ENCODE data around the gene MT1B. TPM values are rescaled to one million over a fixed set of nuclear protein-coding genes. Genes with fewer than 3 reads are reported as not detected.

The MT1B gene
- total and polyA plus RNA-seq, 3 experiments from 2014 or later = not detected

DNA sequence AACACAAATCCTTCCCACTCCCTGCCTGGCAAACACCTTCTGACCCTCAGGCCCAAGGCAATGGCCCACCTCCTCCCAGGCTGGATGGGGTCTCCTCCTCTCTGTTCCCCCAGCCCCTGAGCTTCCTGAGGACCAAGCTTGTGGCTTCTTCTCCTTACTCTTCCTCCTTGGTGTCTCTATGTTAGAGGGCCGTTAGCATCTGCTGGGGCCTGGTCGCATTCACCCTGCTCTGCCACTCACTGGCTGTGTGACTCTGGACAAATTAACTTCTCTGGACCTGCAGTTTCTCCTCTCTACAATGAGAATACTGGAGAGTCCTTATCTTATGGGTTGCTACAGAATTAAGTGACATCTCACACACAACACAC, 44.0 kb upstream of the MT1B start:
- no peaks in the 10 kb centered on the region for H3K27me3 ChIP-seq (ENCODE audit: insufficient read depth, low read length, poor library complexity, severe bottlenecking)
- CTCF ChIA-PET = interaction anchor here (1.7 to 6.5 kb wide), 4 partner anchors 18 to 94 kb away, joined by 4 to 29 read pairs (median 8); partner anchors contain the start of gene MT1E
- Mint-ChIP-seq H3K36me3 (peaks cover 0 to 8% (median 0%) of the 10 kb centered on the region in 3 donors), H3K27ac (peak overlapping the region; percentile 27 to 98 (median 92)), H3K27me3 (peaks cover 0 to 2% of the 10 kb centered on the region in 2 donors), H3K4me1 (peaks cover 46 to 51% (median 48%) of the 10 kb centered on the region in 3 donors), H3K9me3 (no peaks in the 10 kb centered on the region), H3K4me3 (peak overlapping the region; percentile 76 to 98 (median 95))
- DNase-seq = no peak
- H3K4me1 ChIP-seq (ENCODE audit: insufficient read depth, low read length) = peaks cover 39% of the 10 kb centered on the region
- no peaks in the 10 kb centered on the region for H3K36me3 ChIP-seq (ENCODE audit: insufficient read depth, low read length)
- peak overlapping the region; percentile 64 for H3K27ac ChIP-seq (ENCODE audit: low read depth, low read length)
- peak overlapping the region; percentile 98 for H3K4me3 ChIP-seq (ENCODE audit: low read length)
- POLR2A ChIA-PET = interaction anchor here (1.3 to 1.8 kb wide), 2 partner anchors 75 to 101 kb away, joined by 3 to 6 read pairs; partner anchors contain the start of gene MT1X
- no peaks in the 10 kb centered on the region for H3K9me3 ChIP-seq (ENCODE audit: low read length)

DNA sequence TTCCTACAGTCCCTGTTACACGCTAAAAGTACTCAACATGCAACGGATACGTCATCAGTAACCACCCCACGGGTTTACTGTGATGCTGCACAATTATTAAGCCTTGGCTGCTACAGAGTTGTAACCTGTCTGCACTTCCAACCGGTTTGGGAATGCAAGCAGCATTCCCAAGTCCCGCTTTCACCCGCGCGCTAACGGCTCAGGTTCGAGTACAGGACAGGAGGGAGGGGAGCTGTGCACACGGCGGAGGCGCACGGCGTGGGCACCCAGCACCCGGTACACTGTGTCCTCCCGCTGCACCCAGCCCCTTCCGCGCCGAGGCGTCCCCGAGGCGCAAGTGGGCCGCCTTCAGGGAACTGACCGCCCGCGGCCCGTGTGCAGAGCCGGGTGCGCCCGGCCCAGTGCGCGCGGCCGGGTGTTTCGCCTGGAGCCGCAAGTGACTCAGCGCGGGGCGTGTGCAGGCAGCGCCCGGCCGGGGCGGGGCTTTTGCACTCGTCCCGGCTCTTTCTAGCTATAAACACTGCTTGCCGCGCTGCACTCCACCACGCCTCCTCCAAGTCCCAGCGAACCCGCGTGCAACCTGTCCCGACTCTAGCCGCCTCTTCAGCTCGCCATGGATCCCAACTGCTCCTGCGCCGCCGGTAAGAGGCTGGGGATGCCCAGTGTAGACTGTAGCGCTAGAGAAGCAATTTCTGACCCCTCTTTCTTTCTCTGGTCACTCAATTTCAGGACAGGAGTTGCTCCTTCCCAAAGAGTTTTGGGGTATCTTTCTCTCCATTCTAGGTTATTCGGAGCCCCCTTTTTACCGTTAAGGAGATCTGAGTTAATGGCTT, 43.4 kb upstream of the MT1B start, which contains the start of gene MT2A:
Gene MT2A, plus strand, starts transcription at position 542 of the 833 bp plus-strand sequence. Its CDS starts 72 bp downstream, at position 614.
- Histone ChIP-seq H3K4me1 (ENCODE audit: insufficient read depth, low read length) (peaks cover 39% of the 10 kb centered on the region), H3K36me3 (ENCODE audit: insufficient read depth, low read length) (no peaks in the 10 kb centered on the region), H3K27me3 (ENCODE audit: insufficient read depth, low read length, poor library complexity, severe bottlenecking) (no peaks in the 10 kb centered on the region), H3K4me3 (ENCODE audit: low read length) (peak within 1 kb of the TSS; percentile 98), H3K9me3 (ENCODE audit: low read length) (no peaks in the 10 kb centered on the region), H3K27ac (ENCODE audit: low read depth, low read length) (peak within 1 kb of the TSS; percentile 64)
- Mint-ChIP-seq H3K4me3 (peak within 1 kb of the TSS; percentile 89 to 99 (median 95)), H3K27ac (peak within 1 kb of the TSS; percentile 82 to 98 (median 96)), H3K4me1 (peaks cover 46 to 51% (median 48%) of the 10 kb centered on the region in 3 donors), H3K36me3 (peaks cover 0 to 8% (median 0%) of the 10 kb centered on the region in 3 donors), H3K27me3 (peaks cover 0 to 2% of the 10 kb centered on the region in 2 donors), H3K9me3 (no peaks in the 10 kb centered on the region)
- CTCF ChIA-PET = interaction anchor here (1.0 to 6.5 kb wide), 5 partner anchors 32 to 261 kb away, joined by 3 to 29 read pairs (median 5); no protein-coding TSS in a partner anchor
- peak; percentile 78 to 92 (median 83) for DNase-seq
- POLR2A ChIA-PET = interaction anchor here (0.6 to 1.8 kb wide), 7 partner anchors 9 to 100 kb away, joined by 3 to 6 read pairs (median 4); partner anchors contain the start of genes MT1E and MT1X

- Histone ChIP-seq H3K27me3 (ENCODE audit: insufficient read depth, low read length, poor library complexity, severe bottlenecking) (no peaks in the 10 kb centered on the region), H3K27ac (ENCODE audit: low read depth, low read length) (peak overlapping the region; percentile 52), H3K4me3 (ENCODE audit: low read length) (peak overlapping the region; percentile 98), H3K36me3 (ENCODE audit: insufficient read depth, low read length) (no peaks in the 10 kb centered on the region), H3K4me1 (ENCODE audit: insufficient read depth, low read length) (peaks cover 39% of the 10 kb centered on the region), H3K9me3 (ENCODE audit: low read length) (no peaks in the 10 kb centered on the region)
- Mint-ChIP-seq H3K4me3 (peak overlapping the region; percentile 89 to 99 (median 95)), H3K36me3 (peaks cover 0 to 8% (median 0%) of the 10 kb centered on the region in 3 donors), H3K27ac (peak overlapping the region; percentile 82 to 98 (median 96)), H3K4me1 (peaks cover 46 to 51% (median 48%) of the 10 kb centered on the region in 3 donors), H3K9me3 (no peaks in the 10 kb centered on the region), H3K27me3 (no peaks in the 10 kb centered on the region)
- peak in 1 of 5 donors; percentile 49 for DNase-seq
- POLR2A ChIA-PET = interaction anchor here (0.6 to 1.6 kb wide), 7 partner anchors 8 to 99 kb away, joined by 3 to 5 read pairs (median 4); partner anchors contain the start of gene MT1E
- CTCF ChIA-PET = interaction anchor here (0.8 to 6.5 kb wide), 7 partner anchors 8 to 260 kb away, joined by 3 to 29 read pairs (median 5); no protein-coding TSS in a partner anchor
Observed at GRCh38 chr16:56608876-56609462, 42.7 kb upstream of the MT1B start.

DNA sequence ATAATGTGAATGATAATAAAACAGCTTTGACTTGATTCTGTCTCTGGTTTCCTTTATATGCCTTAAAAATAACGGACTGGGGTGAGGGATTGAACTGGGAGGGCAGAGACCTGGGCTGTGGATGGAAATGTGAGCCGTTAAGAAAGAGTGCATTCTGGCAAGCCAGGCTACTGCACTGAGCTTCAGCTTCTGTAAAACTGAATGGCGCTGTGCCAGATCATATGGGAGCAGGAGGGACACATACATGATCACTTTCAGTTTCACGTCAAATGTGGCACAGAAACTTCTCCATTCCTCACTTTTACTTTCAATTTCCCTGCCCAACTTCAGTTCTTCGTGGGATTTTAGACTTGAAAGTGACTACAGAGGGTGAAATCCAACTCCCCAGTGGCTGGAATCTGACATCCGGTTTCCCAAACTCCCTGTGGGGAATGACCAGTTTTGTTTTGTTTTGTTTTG, 42.2 kb upstream of the MT1B start:
- Histone ChIP-seq H3K36me3 (ENCODE audit: insufficient read depth, low read length) (no peaks in the 10 kb centered on the region), H3K4me1 (ENCODE audit: insufficient read depth, low read length) (peaks cover 39% of the 10 kb centered on the region), H3K27me3 (ENCODE audit: insufficient read depth, low read length, poor library complexity, severe bottlenecking) (no peaks in the 10 kb centered on the region), H3K27ac (ENCODE audit: low read depth, low read length) (peak overlapping the region; percentile 52), H3K9me3 (ENCODE audit: low read length) (no peaks in the 10 kb centered on the region), H3K4me3 (ENCODE audit: low read length) (peak overlapping the region; percentile 98)
- Mint-ChIP-seq H3K36me3 (peaks cover 0 to 8% (median 0%) of the 10 kb centered on the region in 3 donors), H3K4me1 (peaks cover 46 to 51% (median 48%) of the 10 kb centered on the region in 3 donors), H3K4me3 (peak overlapping the region; percentile 89 to 99 (median 95)), H3K9me3 (no peaks in the 10 kb centered on the region), H3K27me3 (no peaks in the 10 kb centered on the region), H3K27ac (peak overlapping the region; percentile 82 to 98 (median 96))
- ChIA-PET CTCF (interaction anchor here (0.8 to 6.5 kb wide), 4 partner anchors 8 to 92 kb away, joined by 3 to 29 read pairs (median 11); no protein-coding TSS in a partner anchor), POLR2A (interaction anchor here (1.2 to 1.6 kb wide), 2 partner anchors 14 to 34 kb away, joined by 3 to 5 read pairs; no protein-coding TSS in a partner anchor)
- peak; percentile 45 to 86 (median 78) for DNase-seq

DNA sequence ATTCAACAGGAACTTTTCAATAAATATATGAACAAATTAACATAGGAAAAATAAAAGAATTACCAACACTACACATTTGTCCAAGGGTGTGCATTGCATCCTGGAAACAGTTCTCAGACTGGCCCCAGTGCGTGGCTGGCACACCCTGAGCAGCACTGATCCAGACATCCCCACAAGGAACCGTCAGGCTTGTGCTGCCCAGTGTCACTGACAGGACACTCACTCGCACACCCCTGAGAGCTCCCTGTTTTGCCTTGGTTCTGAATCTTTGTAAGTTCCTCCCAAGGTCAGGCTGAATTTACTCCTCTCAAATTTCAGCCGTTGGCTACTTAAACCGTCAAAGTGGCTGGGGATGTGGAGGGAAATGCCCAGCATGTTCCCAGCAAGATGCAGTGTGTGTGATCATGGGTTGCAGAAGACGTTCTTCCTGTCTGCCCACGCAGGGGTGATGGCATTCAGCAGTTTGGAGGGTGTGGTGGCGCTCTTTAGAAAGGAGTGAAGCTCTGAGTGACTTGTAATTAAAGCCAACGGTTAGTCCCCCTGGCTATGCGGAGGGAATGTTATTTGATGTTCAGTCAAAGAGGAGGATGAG, 41.6 kb upstream of the MT1B start:
- no peaks in the 10 kb centered on the region for H3K36me3 ChIP-seq (ENCODE audit: insufficient read depth, low read length)
- H3K4me1 Mint-ChIP-seq = peaks cover 46 to 51% (median 48%) of the 10 kb centered on the region in 3 donors
- ChIA-PET CTCF (interaction anchor here (0.8 to 6.5 kb wide), 8 partner anchors 9 to 92 kb away, joined by 3 to 29 read pairs (median 5); no protein-coding TSS in a partner anchor), POLR2A (interaction anchor here (1.2 to 1.5 kb wide), 2 partner anchors 13 to 33 kb away, joined by 3 to 5 read pairs; no protein-coding TSS in a partner anchor)
- no peaks in the 10 kb centered on the region for H3K9me3 Mint-ChIP-seq
- H3K27me3 Mint-ChIP-seq = no peaks in the 10 kb centered on the region
- DNase-seq = peak; percentile 46 to 78 (median 75)
- H3K27me3 ChIP-seq (ENCODE audit: insufficient read depth, low read length, poor library complexity, severe bottlenecking) = no peaks in the 10 kb centered on the region
- H3K4me3 Mint-ChIP-seq = peak overlapping the region; percentile 89 to 99 (median 95)
- H3K27ac Mint-ChIP-seq = peak overlapping the region; percentile 82 to 98 (median 96)
- H3K4me3 ChIP-seq (ENCODE audit: low read length) = peak overlapping the region; percentile 98
- H3K36me3 Mint-ChIP-seq = peaks cover 0 to 8% (median 0%) of the 10 kb centered on the region in 3 donors
- H3K9me3 ChIP-seq (ENCODE audit: low read length) = no peaks in the 10 kb centered on the region
- H3K27ac ChIP-seq (ENCODE audit: low read depth, low read length) = peak overlapping the region; percentile 52
- H3K4me1 ChIP-seq (ENCODE audit: insufficient read depth, low read length) = peaks cover 39% of the 10 kb centered on the region

- Histone ChIP-seq H3K36me3 (ENCODE audit: insufficient read depth, low read length) (no peaks in the 10 kb centered on the region), H3K27ac (ENCODE audit: low read depth, low read length) (peak overlapping the region; percentile 52), H3K4me3 (ENCODE audit: low read length) (no peak overlapping the region), H3K4me1 (ENCODE audit: insufficient read depth, low read length) (peaks cover 39% of the 10 kb centered on the region), H3K27me3 (ENCODE audit: insufficient read depth, low read length, poor library complexity, severe bottlenecking) (no peaks in the 10 kb centered on the region), H3K9me3 (ENCODE audit: low read length) (no peaks in the 10 kb centered on the region)
- H3K27ac Mint-ChIP-seq = peak overlapping the region; percentile 82 to 98 (median 96)
- peak overlapping the region; percentile 86 to 99 (median 95) for H3K4me3 Mint-ChIP-seq
- H3K9me3 Mint-ChIP-seq = no peaks in the 10 kb centered on the region
- peak in 1 of 5 donors; percentile 19 for DNase-seq
- peaks cover 46 to 51% (median 48%) of the 10 kb centered on the region in 3 donors for H3K4me1 Mint-ChIP-seq
- CTCF ChIA-PET = interaction anchor here (0.9 to 4.5 kb wide), 7 partner anchors 10 to 91 kb away, joined by 3 to 18 read pairs (median 6); no protein-coding TSS in a partner anchor
- POLR2A ChIA-PET = interaction anchor here (1.2 to 1.5 kb wide), 2 partner anchors 13 to 33 kb away, joined by 3 to 5 read pairs; no protein-coding TSS in a partner anchor
- H3K36me3 Mint-ChIP-seq = peaks cover 0 to 8% (median 0%) of the 10 kb centered on the region in 3 donors
- H3K27me3 Mint-ChIP-seq = no peaks in the 10 kb centered on the region
Observed at GRCh38 chr16:56610609-56611111, 41.0 kb upstream of the MT1B start.
